GM23338 (cell line): ENCODE measurements around the gene ZNF366. TPM values are rescaled to one million over a fixed set of nuclear protein-coding genes. Genes with fewer than 3 reads are reported as not detected.

ENCODE experiments used
- ATAC-seq: fragments of 200-7000 bp; cut with Tn5 transposase; 3 replicates; pipeline ENCODE4 v1.9.1; 2020
- DNase-seq: peaks from one replicate; pipeline ENCODE4 v3.0.0-alpha.2; 2015; ENCODE audit warnings: low spot score
- H2AFZ ChIP-seq: fragments of 200-600 bp; sonication (generic); 2 replicates; pipeline ENCODE4 v1.8.0; 2016; ENCODE audit warnings: antibody characterized with exemption, mild to moderate bottlenecking, moderate library complexity
- H3F3A ChIP-seq: fragments of 200-600 bp; sonication (generic); replicated peaks from 2 replicates; pipeline ENCODE4 v1.8.0; 2017; ENCODE audit warnings: antibody characterized with exemption, mixed run types, low read depth
- H3K27ac ChIP-seq: fragments of 200-600 bp; sonication (generic); 2 replicates; pipeline ENCODE4 v1.6.1; 2016; ENCODE audit warnings: low read depth
- H3K27me3 ChIP-seq: fragments of 200-600 bp; sonication (generic); 2 replicates; pipeline ENCODE4 v1.8.0; 2016; ENCODE audit warnings: mild to moderate bottlenecking, mixed run types, moderate library complexity; ENCODE audit not compliant: insufficient read depth
- H3K36me3 ChIP-seq: fragments of 200-600 bp; sonication (generic); 2 replicates; pipeline ENCODE4 v1.8.0; 2016; ENCODE audit warnings: mild to moderate bottlenecking; ENCODE audit not compliant: insufficient read depth
- H3K4me1 ChIP-seq: fragments of 200-600 bp; sonication (generic); 2 replicates; pipeline ENCODE4 v1.8.0; 2016; ENCODE audit warnings: mild to moderate bottlenecking, moderate library complexity; ENCODE audit not compliant: insufficient read depth
- H3K4me2 ChIP-seq: fragments of 200-600 bp; sonication (generic); 2 replicates; pipeline ENCODE4 v1.7.1; 2017; ENCODE audit warnings: mixed run types
- H3K4me3 ChIP-seq: fragments of 200-600 bp; sonication (generic); 2 replicates; pipeline ENCODE4 v1.6.1; 2016; ENCODE audit warnings: mixed run types
- H3K79me2 ChIP-seq: fragments of 200-600 bp; sonication (generic); replicated peaks from 2 replicates; pipeline ENCODE4 v1.8.0; 2017; ENCODE audit warnings: mild to moderate bottlenecking; ENCODE audit not compliant: insufficient read depth
- H3K9me2 ChIP-seq: fragments of 200-600 bp; sonication (generic); 2 replicates; pipeline ENCODE4 v1.8.0; 2017; ENCODE audit not compliant: insufficient read depth
- H4K20me1 ChIP-seq: fragments of 200-600 bp; sonication (generic); replicated peaks from 2 replicates; pipeline ENCODE4 v1.8.0; 2017; ENCODE audit warnings: mild to moderate bottlenecking; ENCODE audit not compliant: insufficient read depth
- H3K27ac Mint-ChIP-seq: 2 replicates; pipeline ENCODE4 v1.8.0; 2020; ENCODE audit warnings: inconsistent platforms, mild to moderate bottlenecking, moderate library complexity, mixed read lengths
- H3K27me3 Mint-ChIP-seq: 3 replicates; pipeline ENCODE4 v1.8.0; 2022; ENCODE audit warnings: low read depth, mild to moderate bottlenecking, moderate library complexity, mixed read lengths, inconsistent platforms; ENCODE audit not compliant: insufficient read depth, poor library complexity
- H3K36me3 Mint-ChIP-seq: 3 replicates; pipeline ENCODE4 v1.8.0; 2021; ENCODE audit warnings: low read depth, mild to moderate bottlenecking, inconsistent platforms, moderate library complexity, mixed read lengths
- H3K4me1 Mint-ChIP-seq: 3 replicates; pipeline ENCODE4 v1.8.0; 2020; ENCODE audit warnings: mild to moderate bottlenecking, inconsistent platforms, mixed read lengths
- H3K4me3 Mint-ChIP-seq: 3 replicates; pipeline ENCODE4 v1.8.0; 2021; ENCODE audit warnings: moderate library complexity, mild to moderate bottlenecking, inconsistent platforms, mixed read lengths
- H3K9me3 Mint-ChIP-seq: 3 replicates; pipeline ENCODE4 v1.8.0; 2020; ENCODE audit warnings: moderate library complexity, mild to moderate bottlenecking, inconsistent platforms, mixed read lengths
- CREB1 ChIP-seq: fragments of 250-450 bp; sonication (Bioruptor Pico); IDR thresholded peaks from 2 replicates; pipeline ENCODE4 v1.5.0; 2020; ENCODE audit warnings: low read depth, mild to moderate bottlenecking, moderate library complexity
- CTCF ChIP-seq, 2 experiments: fragments of 200-600 bp in 1 of 2; sonication (generic) in 1 of 2; conservative IDR thresholded peaks; 2 replicates each; pipeline versions ENCODE4 v1.5.1 to v1.6.1; 2016 to 2017; ENCODE audit warnings: antibody characterized with exemption in 2 of 2, low read depth in 2 of 2, mild to moderate bottlenecking in 2 of 2, moderate library complexity in 1 of 2
- EZH2phosphoT487 ChIP-seq: fragments of 200-600 bp; sonication (generic); IDR thresholded peaks from one replicate; pipeline ENCODE4 v1.8.1; 2018; ENCODE audit warnings: antibody characterized with exemption; ENCODE audit not compliant: unreplicated experiment
- JUNB ChIP-seq: IDR thresholded peaks from one replicate; pipeline ENCODE4 v1.6.1; 2016; ENCODE audit warnings: antibody characterized with exemption; ENCODE audit not compliant: unreplicated experiment
- NANOG ChIP-seq: IDR thresholded peaks from 2 replicates; pipeline ENCODE4 v1.6.1; 2016; ENCODE audit warnings: antibody characterized with exemption, borderline replicate concordance
- STAT1 ChIP-seq: IDR thresholded peaks from one replicate; pipeline ENCODE4 v1.6.1; 2016; ENCODE audit warnings: antibody characterized with exemption; ENCODE audit not compliant: unreplicated experiment
- ZNF114 ChIP-seq: fragments of 250-450 bp; sonication (Bioruptor Pico); IDR thresholded peaks from 2 replicates; pipeline ENCODE4 v1.5.0; 2020; ENCODE audit warnings: mild to moderate bottlenecking, moderate library complexity
- ZNF331 ChIP-seq: fragments of 250-450 bp; sonication (Bioruptor Pico); IDR thresholded peaks from 2 replicates; pipeline ENCODE4 v1.5.0; 2020; ENCODE audit warnings: low read depth, mild to moderate bottlenecking, moderate library complexity
- ZNF462 ChIP-seq: fragments of 250-450 bp; sonication (Bioruptor Pico); IDR thresholded peaks from 2 replicates; pipeline ENCODE4 v1.5.0; 2020; ENCODE audit warnings: mild to moderate bottlenecking, moderate library complexity
- polyA plus RNA-seq: library from polyadenylated mRNA; unstranded; fragments of >200 nt; fragmentation: Nextera tagmentation; extraction: Ambion mirVana; gene quantifications from 2 replicates; pipeline ENCODE4 v1.2.1, GENCODE V29; 2016
- total RNA-seq: library from RNA; depleted of rRNA; stranded (reverse); fragments of >200 nt; shearing (Covaris generic); gene quantifications from 2 replicates; pipeline ENCODE4 v1.2.3, GENCODE V29; 2014
- TF ChIP-seq, protein P1 (sequence below): IDR thresholded peaks from 2 replicates; pipeline ENCODE4 v1.6.1; 2016; ENCODE audit warnings: antibody characterized with exemption
- TF ChIP-seq, protein P2 (sequence below): IDR thresholded peaks from one replicate; pipeline ENCODE4 v1.6.1; 2018; ENCODE audit warnings: antibody characterized with exemption; ENCODE audit not compliant: unreplicated experiment

The ZNF366 gene
- total and polyA plus RNA-seq, 2 experiments from 2014 or later: not detected

DNA sequence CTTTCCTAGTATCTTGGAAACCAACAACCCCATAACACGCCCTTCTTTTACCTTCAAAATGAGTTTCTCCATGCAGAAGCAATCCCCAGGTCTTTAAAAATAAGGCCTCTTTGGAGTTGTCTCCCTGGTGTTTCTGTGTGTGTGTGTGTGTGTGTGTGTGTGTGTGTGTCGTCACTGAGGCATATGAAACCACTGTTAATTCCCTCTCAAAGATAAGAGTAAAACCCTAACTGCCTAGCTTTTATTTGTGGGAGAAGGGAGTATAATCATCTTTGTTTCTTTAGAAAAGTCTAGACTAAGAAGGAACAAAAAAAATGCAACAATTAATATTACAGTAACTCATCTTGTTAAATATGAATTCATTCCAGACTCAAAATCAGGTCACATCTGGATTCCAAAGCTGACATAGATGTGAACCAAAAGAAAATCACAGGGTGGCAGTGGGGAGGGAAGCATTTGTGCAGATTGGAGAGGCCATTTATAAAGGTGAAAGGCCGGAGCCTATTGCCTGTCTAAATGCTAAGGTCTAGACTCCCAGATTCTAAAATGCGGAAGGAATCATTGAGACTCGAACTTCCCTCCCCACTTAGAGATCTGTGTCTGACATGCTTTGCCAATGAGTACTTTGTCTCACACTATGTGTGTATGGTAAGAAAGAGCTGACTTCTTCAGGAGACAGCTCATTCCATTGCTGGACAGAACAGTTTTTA is 91.4 kb downstream of the ZNF366 start:
- Mint-ChIP-seq H3K9me3 (no peaks in the 10 kb centered on the region), H3K4me3 (no peak overlapping the region), H3K36me3 (no peaks in the 10 kb centered on the region)

More for the DNA sequence above, 91.4 kb downstream of the ZNF366 start:
- Histone ChIP-seq H3K4me3 (no peak overlapping the region), H3K4me1 (no peaks in the 10 kb centered on the region), H3K9me2 (peaks cover 7% of the 10 kb centered on the region; the same call in 1 of the 2 replicates), H4K20me1 (no peaks in the 10 kb centered on the region), H3K36me3 (no peaks in the 10 kb centered on the region), H3K27ac (no peak overlapping the region), H3K27me3 (no peaks in the 10 kb centered on the region), H3K4me2 (no peak overlapping the region), H3K79me2 (no peaks in the 10 kb centered on the region), H2AFZ (no peak overlapping the region), H3F3A (no peaks in the 10 kb centered on the region)
- TF ChIP-seq NANOG (no peak), ZNF331 (CRISPR knock-in tag) (no peak), JUNB (no peak), ZNF114 (CRISPR knock-in tag) (no peak), STAT1 (no peak), ZNF462 (no peak), EZH2phosphoT487 (no peak), CREB1 (CRISPR knock-in tag) (no peak), CTCF (conservative IDR thresholded peaks at IDR 0.05; ENCODE audit: low read depth in 2 of 2) (no peak)
- TF ChIP-seq, protein P1, sequence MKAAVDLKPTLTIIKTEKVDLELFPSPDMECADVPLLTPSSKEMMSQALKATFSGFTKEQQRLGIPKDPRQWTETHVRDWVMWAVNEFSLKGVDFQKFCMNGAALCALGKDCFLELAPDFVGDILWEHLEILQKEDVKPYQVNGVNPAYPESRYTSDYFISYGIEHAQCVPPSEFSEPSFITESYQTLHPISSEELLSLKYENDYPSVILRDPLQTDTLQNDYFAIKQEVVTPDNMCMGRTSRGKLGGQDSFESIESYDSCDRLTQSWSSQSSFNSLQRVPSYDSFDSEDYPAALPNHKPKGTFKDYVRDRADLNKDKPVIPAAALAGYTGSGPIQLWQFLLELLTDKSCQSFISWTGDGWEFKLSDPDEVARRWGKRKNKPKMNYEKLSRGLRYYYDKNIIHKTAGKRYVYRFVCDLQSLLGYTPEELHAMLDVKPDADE: no peak
- TF ChIP-seq, protein P2, sequence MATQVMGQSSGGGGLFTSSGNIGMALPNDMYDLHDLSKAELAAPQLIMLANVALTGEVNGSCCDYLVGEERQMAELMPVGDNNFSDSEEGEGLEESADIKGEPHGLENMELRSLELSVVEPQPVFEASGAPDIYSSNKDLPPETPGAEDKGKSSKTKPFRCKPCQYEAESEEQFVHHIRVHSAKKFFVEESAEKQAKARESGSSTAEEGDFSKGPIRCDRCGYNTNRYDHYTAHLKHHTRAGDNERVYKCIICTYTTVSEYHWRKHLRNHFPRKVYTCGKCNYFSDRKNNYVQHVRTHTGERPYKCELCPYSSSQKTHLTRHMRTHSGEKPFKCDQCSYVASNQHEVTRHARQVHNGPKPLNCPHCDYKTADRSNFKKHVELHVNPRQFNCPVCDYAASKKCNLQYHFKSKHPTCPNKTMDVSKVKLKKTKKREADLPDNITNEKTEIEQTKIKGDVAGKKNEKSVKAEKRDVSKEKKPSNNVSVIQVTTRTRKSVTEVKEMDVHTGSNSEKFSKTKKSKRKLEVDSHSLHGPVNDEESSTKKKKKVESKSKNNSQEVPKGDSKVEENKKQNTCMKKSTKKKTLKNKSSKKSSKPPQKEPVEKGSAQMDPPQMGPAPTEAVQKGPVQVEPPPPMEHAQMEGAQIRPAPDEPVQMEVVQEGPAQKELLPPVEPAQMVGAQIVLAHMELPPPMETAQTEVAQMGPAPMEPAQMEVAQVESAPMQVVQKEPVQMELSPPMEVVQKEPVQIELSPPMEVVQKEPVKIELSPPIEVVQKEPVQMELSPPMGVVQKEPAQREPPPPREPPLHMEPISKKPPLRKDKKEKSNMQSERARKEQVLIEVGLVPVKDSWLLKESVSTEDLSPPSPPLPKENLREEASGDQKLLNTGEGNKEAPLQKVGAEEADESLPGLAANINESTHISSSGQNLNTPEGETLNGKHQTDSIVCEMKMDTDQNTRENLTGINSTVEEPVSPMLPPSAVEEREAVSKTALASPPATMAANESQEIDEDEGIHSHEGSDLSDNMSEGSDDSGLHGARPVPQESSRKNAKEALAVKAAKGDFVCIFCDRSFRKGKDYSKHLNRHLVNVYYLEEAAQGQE: no peak
- no peak overlapping the region for H3K27ac Mint-ChIP-seq
- peaks cover 3% of the 10 kb centered on the region; the same call in 2 of the 3 replicates for H3K4me1 Mint-ChIP-seq
- no peak for DNase-seq
- H3K27me3 Mint-ChIP-seq: peaks cover 6% of the 10 kb centered on the region
- no peak for ATAC-seq
